ENCODE results near the gene ACSF3.

Gene ACSF3

DNA sequence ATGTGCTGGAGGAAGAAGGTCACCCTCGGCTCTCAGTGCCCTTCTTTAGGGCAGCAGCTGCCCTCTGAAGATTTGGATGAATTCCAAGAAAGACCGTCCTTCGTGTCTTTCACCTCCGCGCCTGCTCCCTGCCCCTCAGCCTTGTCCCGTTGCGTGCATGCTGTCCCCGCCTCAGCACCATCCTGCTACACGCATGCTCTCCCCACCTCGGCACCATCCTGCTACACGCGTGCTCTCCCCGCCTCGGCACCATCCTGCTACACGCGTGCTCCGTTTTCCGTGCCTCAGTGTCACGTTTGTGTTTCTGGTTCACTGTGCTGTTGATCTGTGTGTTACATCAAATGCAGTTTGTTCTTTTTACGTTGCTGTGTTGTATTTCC, 13.5 kb downstream of the ACSF3 start:
- Histone ChIP-seq H3K79me2 (ENCODE audit: control insufficient read depth, insufficient read depth, low read length, poor library complexity) (no peaks in the 10 kb centered on the region), H3K4me3 (ENCODE audit: low read depth, low read length) (no peak overlapping the region), H3K27ac (ENCODE audit: low read depth, low read length) (no peak overlapping the region), H4K8ac (ENCODE audit: low read depth, low read length) (no peak overlapping the region), H3K9ac (ENCODE audit: low read length) (no peak overlapping the region), H2BK5ac (ENCODE audit: low read depth, low read length, poor library complexity) (no peak overlapping the region), H4K91ac (ENCODE audit: low read depth, low read length) (no peak overlapping the region), H3K4me1 (ENCODE audit: control insufficient read depth in 1 of 2, insufficient read depth in 2 of 2, low read length in 2 of 2) (no peaks in the 10 kb centered on the region), H3K4ac (ENCODE audit: low read depth, low read length) (no peak overlapping the region), H3K18ac (ENCODE audit: low read length) (no peak overlapping the region), H2AFZ (ENCODE audit: insufficient read depth, low read length, poor library complexity) (no peak overlapping the region), H4K12ac (ENCODE audit: low read depth, low read length) (no peak overlapping the region), H3K27me3 (ENCODE audit: insufficient read depth, low read length) (no peaks in the 10 kb centered on the region), H3K4me2 (ENCODE audit: low read length) (no peak overlapping the region), H2BK12ac (ENCODE audit: low read length) (no peak overlapping the region), H2AK5ac (ENCODE audit: low read length) (no peak overlapping the region), H3K23ac (ENCODE audit: low read length) (no peak overlapping the region), H2BK120ac (ENCODE audit: insufficient read depth, low read length, poor library complexity) (no peak overlapping the region), H3K79me1 (ENCODE audit: low read length) (no peaks in the 10 kb centered on the region), H3K14ac (ENCODE audit: low read length) (no peak overlapping the region), H3K9me3 (ENCODE audit: insufficient read depth, low read depth, low read length) (peaks cover 3% of the 10 kb centered on the region), H3K36me3 (ENCODE audit: control insufficient read depth in 1 of 2, insufficient read depth in 2 of 2, low read length in 2 of 2) (peaks cover 48 to 60% of the 10 kb centered on the region in 2 experiments)
- no CpG with 5 or more reads among the region's 20 CpGs for whole genome bisulfite sequencing (ENCODE audit: extremely low coverage, insufficient coverage, insufficient read length)
- no peak for DNase-seq

DNA sequence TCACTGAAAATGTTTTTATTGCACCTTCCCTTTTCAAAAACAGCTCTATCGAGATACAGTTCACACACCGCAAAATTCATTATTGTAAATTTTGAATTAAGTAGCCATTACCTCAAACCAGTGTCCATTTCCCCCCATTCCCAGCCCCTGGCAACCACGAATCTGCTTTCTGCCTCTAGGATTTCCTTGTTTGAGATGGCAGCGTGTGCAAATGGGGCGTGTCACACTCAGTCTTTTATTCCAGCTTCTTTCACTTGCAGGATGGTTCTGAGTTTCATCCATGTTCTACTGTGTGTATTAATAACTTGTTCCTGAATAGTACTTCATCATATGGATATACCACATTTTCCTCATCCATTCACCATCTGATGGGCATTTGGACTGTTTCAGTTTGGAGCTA, 14.8 kb downstream of the ACSF3 start:
- no peak overlapping the region for H3K4me2 ChIP-seq (ENCODE audit: low read length)
- DNase-seq: no peak

DNA sequence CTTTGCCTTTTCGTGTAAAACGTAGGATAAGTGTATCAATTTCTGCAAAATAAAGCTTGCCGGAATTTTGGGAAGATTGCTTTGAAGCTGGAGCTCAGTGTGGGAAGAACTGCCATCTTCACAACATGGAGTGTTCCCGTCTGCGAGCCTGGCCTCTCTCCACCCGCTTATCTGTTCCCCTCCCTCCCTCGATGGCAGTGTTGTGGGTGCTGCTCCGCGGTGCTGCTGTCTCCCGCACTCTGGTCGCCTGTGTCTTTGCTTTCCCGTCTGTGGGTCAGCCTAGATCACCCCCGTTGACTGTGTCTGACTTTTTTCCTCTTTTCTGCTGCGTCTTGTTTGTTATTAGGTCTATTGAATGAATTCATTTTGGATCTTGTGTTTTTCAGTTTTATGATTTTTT, 17.0 kb downstream of the ACSF3 start:
- Histone ChIP-seq H2BK12ac (ENCODE audit: low read length) (no peak overlapping the region), H3K4me3 (ENCODE audit: low read depth, low read length) (no peak overlapping the region), H3K23ac (ENCODE audit: low read length) (no peak overlapping the region), H2AK5ac (ENCODE audit: low read length) (no peak overlapping the region), H3K4me1 (ENCODE audit: control insufficient read depth in 1 of 2, insufficient read depth in 2 of 2, low read length in 2 of 2) (peaks cover 14 to 17% of the 10 kb centered on the region in 2 experiments), H2BK5ac (ENCODE audit: low read depth, low read length, poor library complexity) (no peak overlapping the region), H4K8ac (ENCODE audit: low read depth, low read length) (no peak overlapping the region), H3K79me1 (ENCODE audit: low read length) (peaks cover 9% of the 10 kb centered on the region), H3K9ac (ENCODE audit: low read length) (no peak overlapping the region), H3K4me2 (ENCODE audit: low read length) (no peak overlapping the region), H3K79me2 (ENCODE audit: control insufficient read depth, insufficient read depth, low read length, poor library complexity) (no peaks in the 10 kb centered on the region), H4K12ac (ENCODE audit: low read depth, low read length) (no peak overlapping the region), H3K9me3 (ENCODE audit: insufficient read depth, low read depth, low read length) (peaks cover 2% of the 10 kb centered on the region), H3K14ac (ENCODE audit: low read length) (no peak overlapping the region), H2AFZ (ENCODE audit: insufficient read depth, low read length, poor library complexity) (no peak overlapping the region), H3K27ac (ENCODE audit: low read depth, low read length) (no peak overlapping the region), H4K91ac (ENCODE audit: low read depth, low read length) (no peak overlapping the region), H3K18ac (ENCODE audit: low read length) (no peak overlapping the region), H3K4ac (ENCODE audit: low read depth, low read length) (no peak overlapping the region), H2BK120ac (ENCODE audit: insufficient read depth, low read length, poor library complexity) (no peak overlapping the region), H3K27me3 (ENCODE audit: insufficient read depth, low read length) (no peaks in the 10 kb centered on the region), H3K36me3 (ENCODE audit: control insufficient read depth in 1 of 2, insufficient read depth in 2 of 2, low read length in 2 of 2) (peaks cover 28 to 48% of the 10 kb centered on the region in 2 experiments)
- no peak for DNase-seq
- no CpG with 5 or more reads among the region's 14 CpGs for WGBS (ENCODE audit: extremely low coverage, insufficient coverage, insufficient read length)

More for the DNA sequence above, 14.8 kb downstream of the ACSF3 start:
- no peak overlapping the region for H3K4ac ChIP-seq (ENCODE audit: low read depth, low read length)
- H2AFZ ChIP-seq (ENCODE audit: insufficient read depth, low read length, poor library complexity): no peak overlapping the region
- no peak overlapping the region for H3K14ac ChIP-seq (ENCODE audit: low read length)
- no peaks in the 10 kb centered on the region for H3K79me2 ChIP-seq (ENCODE audit: control insufficient read depth, insufficient read depth, low read length, poor library complexity)
- no peak overlapping the region for H2BK5ac ChIP-seq (ENCODE audit: low read depth, low read length, poor library complexity)
- H2AK5ac ChIP-seq (ENCODE audit: low read length): no peak overlapping the region
- no peak overlapping the region for H3K18ac ChIP-seq (ENCODE audit: low read length)
- H3K4me1 ChIP-seq (ENCODE audit: control insufficient read depth in 1 of 2, insufficient read depth in 2 of 2, low read length in 2 of 2): no peaks in the 10 kb centered on the region
- H2BK120ac ChIP-seq (ENCODE audit: insufficient read depth, low read length, poor library complexity): no peak overlapping the region
- H3K36me3 ChIP-seq (ENCODE audit: control insufficient read depth in 1 of 2, insufficient read depth in 2 of 2, low read length in 2 of 2): peaks cover 46 to 57% of the 10 kb centered on the region in 2 experiments
- H3K9ac ChIP-seq (ENCODE audit: low read length): no peak overlapping the region
- H3K27me3 ChIP-seq (ENCODE audit: insufficient read depth, low read length): no peaks in the 10 kb centered on the region
- no CpG with 5 or more reads among the region's 5 CpGs for WGBS (ENCODE audit: extremely low coverage, insufficient coverage, insufficient read length)
- no peak overlapping the region for H4K91ac ChIP-seq (ENCODE audit: low read depth, low read length)
- no peak overlapping the region for H3K27ac ChIP-seq (ENCODE audit: low read depth, low read length)
- no peak overlapping the region for H4K8ac ChIP-seq (ENCODE audit: low read depth, low read length)
- H2BK12ac ChIP-seq (ENCODE audit: low read length): no peak overlapping the region
- no peak overlapping the region for H3K4me3 ChIP-seq (ENCODE audit: low read depth, low read length)
- peaks cover 3% of the 10 kb centered on the region for H3K9me3 ChIP-seq (ENCODE audit: insufficient read depth, low read depth, low read length)
- no peak overlapping the region for H4K12ac ChIP-seq (ENCODE audit: low read depth, low read length)
- H3K79me1 ChIP-seq (ENCODE audit: low read length): no peaks in the 10 kb centered on the region
- no peak overlapping the region for H3K23ac ChIP-seq (ENCODE audit: low read length)

DNA sequence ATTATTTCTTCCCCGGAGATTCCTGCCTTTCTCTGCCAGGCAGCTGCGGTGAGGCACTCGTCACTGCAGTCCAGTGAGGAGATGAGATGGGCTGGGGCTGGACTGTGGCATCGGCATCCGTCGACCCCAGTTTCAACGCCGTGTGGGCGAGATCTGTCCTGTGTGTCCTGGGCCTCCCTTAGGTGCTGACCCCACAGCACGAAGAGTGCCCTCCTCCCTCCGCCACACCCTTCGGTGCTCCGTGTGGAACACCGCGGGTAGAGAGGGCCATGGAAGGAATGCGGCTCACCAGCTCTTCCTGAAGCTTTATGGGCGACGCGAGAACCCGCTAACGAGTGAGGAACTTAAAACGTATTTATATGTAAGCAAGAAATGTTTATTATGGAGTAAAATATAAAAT, 17.6 kb downstream of the ACSF3 start:
- no peak for DNase-seq
- H2BK5ac ChIP-seq (ENCODE audit: low read depth, low read length, poor library complexity): no peak overlapping the region
- H3K18ac ChIP-seq (ENCODE audit: low read length): no peak overlapping the region
- H3K4me1 ChIP-seq (ENCODE audit: control insufficient read depth in 1 of 2, insufficient read depth in 2 of 2, low read length in 2 of 2): peaks cover 14 to 17% of the 10 kb centered on the region in 2 experiments
- H3K4me3 ChIP-seq (ENCODE audit: low read depth, low read length): no peak overlapping the region
- no peak overlapping the region for H3K23ac ChIP-seq (ENCODE audit: low read length)
- no peak overlapping the region for H3K14ac ChIP-seq (ENCODE audit: low read length)
- H4K12ac ChIP-seq (ENCODE audit: low read depth, low read length): no peak overlapping the region
- peaks cover 9% of the 10 kb centered on the region for H3K79me1 ChIP-seq (ENCODE audit: low read length)
- no peak overlapping the region for H4K8ac ChIP-seq (ENCODE audit: low read depth, low read length)
- no peak overlapping the region for H2BK120ac ChIP-seq (ENCODE audit: insufficient read depth, low read length, poor library complexity)
- H2AK5ac ChIP-seq (ENCODE audit: low read length): no peak overlapping the region
- H4K91ac ChIP-seq (ENCODE audit: low read depth, low read length): no peak overlapping the region
- H3K27ac ChIP-seq (ENCODE audit: low read depth, low read length): no peak overlapping the region
- no peak overlapping the region for H2AFZ ChIP-seq (ENCODE audit: insufficient read depth, low read length, poor library complexity)
- no peak overlapping the region for H2BK12ac ChIP-seq (ENCODE audit: low read length)
- peaks cover 28 to 49% of the 10 kb centered on the region in 2 experiments for H3K36me3 ChIP-seq (ENCODE audit: control insufficient read depth in 1 of 2, insufficient read depth in 2 of 2, low read length in 2 of 2)
- WGBS (ENCODE audit: extremely low coverage, insufficient coverage, insufficient read length): no CpG with 5 or more reads among the region's 22 CpGs
- H3K9ac ChIP-seq (ENCODE audit: low read length): no peak overlapping the region
- peaks cover 2% of the 10 kb centered on the region for H3K9me3 ChIP-seq (ENCODE audit: insufficient read depth, low read depth, low read length)
- H3K27me3 ChIP-seq (ENCODE audit: insufficient read depth, low read length): no peaks in the 10 kb centered on the region
- no peaks in the 10 kb centered on the region for H3K79me2 ChIP-seq (ENCODE audit: control insufficient read depth, insufficient read depth, low read length, poor library complexity)
- no peak overlapping the region for H3K4me2 ChIP-seq (ENCODE audit: low read length)
- no peak overlapping the region for H3K4ac ChIP-seq (ENCODE audit: low read depth, low read length)
